HG02798 (cell line): Measurements from ENCODE around the gene NLGN3.

ENCODE experiments used
- ATAC-seq: cut with Tn5 transposase; IDR thresholded peaks from one replicate; pipeline ENCODE4 v1.9.1; 2021; ENCODE audit warnings: mild to moderate bottlenecking; ENCODE audit not compliant: unreplicated experiment, poor library complexity

NLGN3 gene

DNA sequence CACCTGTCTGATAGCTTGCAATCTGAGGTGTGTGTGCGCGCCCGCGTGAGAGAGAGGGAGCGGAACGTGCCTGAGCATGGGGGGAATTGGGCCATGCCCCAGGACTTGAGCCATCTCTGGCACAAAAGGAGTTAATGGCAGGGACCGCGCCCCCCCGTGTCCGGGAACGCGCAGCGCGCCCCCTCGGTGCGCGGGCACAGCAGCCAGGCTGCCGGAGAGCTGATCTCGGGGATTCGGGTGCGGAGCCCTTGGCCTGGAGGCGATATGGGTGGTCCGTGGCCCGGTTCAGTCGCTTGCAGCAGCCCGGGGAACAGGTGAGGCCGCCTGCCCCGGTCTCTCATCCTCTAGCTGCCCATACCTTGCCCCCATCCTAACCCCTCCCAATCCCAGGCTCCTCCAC, at the start of gene NLGN3:
TSS of gene NLGN3 (plus strand) at position 191 of the 400 bp plus-strand sequence. CDS start 2,909 bp downstream, outside the sequence.
- ATAC-seq: no peak

DNA sequence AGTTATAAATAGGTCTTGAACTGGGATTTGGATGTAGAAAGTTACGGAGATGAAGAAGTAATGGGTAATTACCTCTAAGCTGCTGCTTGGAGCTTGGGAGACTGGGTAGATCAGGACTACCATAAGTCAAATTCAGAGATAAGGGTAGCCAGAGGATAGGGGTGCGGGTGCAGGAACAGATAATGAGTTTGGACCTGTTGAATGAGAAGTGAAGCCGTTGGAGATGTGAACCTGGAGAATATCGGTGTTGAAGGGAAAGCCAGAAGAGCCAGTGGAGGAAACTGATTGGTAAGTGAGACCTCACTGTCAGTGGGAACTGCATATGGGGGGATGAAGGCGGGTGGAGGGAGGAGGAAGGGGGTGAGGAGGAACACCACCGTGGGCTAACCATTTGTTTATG, 49.6 kb upstream of the NLGN3 start:
- no peak for ATAC-seq

DNA sequence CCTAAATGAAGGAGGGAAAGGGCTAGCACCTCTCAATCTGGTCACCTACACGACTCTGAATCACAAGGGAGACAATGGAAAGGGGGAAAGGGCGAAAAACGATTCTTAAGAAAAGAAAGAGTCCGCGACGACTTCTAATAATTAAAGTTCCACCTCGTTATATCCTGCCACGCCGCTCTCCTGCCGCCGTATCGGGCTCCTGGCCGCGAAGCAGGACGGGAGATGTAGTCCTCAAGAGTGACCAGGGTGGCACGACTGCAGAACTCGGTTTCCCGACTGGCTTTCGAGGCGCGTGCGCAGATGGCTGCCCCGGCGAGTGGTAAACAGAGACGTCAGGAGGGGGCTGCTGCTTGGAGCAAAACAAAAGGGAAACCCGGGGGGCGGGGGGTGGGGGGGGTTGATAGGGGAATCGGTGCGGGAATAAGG, 49.1 kb upstream of the NLGN3 start, which contains the start of gene FOXO4:
TSS of gene FOXO4 (plus strand) at position 297 of the 426 bp plus-strand sequence. CDS start 678 bp downstream, outside the sequence.
- peak; percentile 94 for ATAC-seq

DNA sequence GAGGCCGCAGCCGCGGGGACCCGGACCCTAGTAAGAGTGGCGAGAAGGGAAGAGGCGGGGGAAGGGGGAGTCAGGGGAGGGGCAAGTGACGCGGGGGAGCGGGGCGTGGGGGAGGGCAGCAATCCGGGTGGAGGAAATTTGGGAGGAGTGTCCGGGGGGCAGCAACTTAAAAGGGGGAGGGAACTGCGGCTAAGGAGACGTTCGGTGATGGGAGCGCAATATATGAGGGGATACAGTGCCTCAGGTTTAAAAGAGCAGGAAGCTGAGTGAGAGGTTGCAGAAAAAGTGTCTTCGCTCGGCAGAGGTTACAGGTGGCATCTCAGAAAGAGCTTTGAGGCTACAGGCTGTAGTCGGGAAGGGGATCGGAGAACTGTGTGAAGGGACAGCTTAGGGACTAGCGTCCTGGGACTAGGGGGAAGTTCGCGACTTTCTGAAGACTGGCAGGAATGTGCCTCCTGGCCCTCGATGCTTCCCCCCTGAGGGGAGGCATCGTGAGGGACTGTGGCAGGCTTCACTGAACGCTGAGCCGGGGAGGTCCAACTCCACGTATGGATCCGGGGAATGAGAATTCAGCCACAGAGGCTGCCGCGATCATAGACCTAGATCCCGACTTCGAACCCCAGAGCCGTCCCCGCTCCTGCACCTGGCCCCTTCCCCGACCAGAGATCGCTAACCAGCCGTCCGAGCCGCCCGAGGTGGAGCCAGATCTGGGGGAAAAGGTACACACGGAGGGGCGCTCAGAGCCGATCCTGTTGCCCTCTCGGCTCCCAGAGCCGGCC, 48.5 kb upstream of the NLGN3 start:
- peak; percentile 22 for ATAC-seq

DNA sequence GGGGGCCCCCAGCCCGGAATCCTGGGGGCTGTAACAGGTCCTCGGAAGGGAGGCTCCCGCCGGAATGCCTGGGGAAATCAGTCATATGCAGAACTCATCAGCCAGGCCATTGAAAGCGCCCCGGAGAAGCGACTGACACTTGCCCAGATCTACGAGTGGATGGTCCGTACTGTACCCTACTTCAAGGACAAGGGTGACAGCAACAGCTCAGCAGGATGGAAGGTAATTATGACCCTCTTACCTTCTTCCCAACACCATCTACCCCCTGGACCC, 47.9 kb upstream of the NLGN3 start:
- ATAC-seq: no peak

DNA sequence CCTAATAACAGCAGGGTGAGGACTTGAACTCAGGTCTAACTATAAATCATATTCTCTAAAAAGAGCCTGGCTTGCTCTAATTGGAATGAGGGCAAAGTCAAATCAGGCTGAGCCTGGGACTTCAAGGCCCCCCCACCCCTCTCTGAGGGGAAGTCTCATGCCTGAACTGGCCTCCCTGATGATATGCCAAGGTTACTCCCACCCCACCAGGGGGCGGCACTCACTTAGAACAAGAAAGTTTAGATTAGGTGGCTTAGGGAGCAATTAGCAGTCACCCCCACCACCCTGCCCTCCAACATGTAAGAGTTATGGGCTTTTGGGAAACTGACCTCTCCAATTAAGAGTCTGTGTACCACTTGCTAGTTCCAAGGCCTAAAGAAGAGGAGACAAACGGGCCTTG, 46.3 kb upstream of the NLGN3 start:
- no peak for ATAC-seq

DNA sequence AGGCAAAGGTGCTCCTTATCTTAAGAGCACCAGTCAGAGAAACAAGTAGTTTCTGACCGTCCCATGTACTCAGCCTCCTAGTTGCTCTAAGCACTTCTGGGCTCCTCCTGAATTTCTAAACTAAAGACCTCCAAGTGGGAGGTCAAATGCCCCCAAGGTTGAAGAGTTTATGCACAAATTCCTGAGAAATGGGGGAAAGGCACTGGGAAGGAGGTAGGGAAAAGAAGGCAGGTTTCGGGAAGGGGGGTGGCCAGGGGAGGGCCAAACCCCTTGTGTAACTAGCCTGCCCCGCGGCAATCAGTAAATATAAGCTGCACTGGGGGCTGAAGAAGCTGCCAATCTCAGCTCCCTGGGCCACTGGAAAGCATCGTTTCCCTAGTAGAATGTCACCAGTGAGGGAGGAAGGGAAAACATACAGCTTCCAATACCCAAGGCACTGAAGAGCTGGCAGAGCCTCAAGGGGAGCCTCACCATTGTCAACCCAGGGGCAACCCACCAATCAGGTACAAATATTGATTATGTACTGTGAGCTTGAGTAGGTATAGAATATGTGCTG, 45.6 kb upstream of the NLGN3 start:
- ATAC-seq: no peak

DNA sequence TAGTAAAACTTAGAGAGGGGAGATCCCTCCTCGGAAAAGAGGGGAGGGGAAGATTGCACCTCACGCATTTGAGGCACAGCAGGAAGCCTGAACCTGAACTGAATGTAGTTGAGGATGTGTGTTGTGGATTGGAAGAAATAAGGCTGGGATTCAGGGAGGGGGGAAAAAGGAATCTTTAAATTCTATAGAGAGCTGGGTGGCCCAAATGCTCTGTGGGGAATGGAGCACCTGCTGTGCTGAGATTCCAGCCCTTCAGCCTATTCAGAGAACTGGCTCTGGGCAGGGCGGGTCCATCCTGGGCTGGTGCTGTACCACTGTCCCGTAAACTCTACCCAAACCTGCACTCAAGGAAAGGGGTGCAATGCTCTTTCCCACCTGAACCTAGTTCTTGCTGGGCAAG, 44.9 kb upstream of the NLGN3 start:
- ATAC-seq: no peak

DNA sequence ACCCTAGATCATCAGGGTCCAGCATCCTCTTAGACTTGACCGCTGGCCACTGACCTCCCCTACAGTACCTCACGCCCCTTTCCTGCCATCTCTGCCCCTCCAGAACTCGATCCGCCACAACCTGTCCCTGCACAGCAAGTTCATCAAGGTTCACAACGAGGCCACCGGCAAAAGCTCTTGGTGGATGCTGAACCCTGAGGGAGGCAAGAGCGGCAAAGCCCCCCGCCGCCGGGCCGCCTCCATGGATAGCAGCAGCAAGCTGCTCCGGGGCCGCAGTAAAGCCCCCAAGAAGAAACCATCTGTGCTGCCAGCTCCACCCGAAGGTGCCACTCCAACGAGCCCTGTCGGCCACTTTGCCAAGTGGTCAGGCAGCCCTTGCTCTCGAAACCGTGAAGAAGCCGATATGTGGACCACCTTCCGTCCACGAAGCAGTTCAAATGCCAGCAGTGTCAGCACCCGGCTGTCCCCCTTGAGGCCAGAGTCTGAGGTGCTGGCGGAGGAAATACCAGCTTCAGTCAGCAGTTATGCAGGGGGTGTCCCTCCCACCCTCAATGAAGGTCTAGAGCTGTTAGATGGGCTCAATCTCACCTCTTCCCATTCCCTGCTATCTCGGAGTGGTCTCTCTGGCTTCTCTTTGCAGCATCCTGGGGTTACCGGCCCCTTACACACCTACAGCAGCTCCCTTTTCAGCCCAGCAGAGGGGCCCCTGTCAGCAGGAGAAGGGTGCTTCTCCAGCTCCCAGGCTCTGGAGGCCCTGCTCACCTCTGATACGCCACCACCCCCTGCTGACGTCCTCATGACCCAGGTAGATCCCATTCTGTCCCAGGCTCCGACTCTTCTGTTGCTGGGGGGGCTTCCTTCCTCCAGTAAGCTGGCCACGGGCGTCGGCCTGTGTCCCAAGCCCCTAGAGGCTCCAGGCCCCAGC, 43.8 kb upstream of the NLGN3 start:
- ATAC-seq: no peak

DNA sequence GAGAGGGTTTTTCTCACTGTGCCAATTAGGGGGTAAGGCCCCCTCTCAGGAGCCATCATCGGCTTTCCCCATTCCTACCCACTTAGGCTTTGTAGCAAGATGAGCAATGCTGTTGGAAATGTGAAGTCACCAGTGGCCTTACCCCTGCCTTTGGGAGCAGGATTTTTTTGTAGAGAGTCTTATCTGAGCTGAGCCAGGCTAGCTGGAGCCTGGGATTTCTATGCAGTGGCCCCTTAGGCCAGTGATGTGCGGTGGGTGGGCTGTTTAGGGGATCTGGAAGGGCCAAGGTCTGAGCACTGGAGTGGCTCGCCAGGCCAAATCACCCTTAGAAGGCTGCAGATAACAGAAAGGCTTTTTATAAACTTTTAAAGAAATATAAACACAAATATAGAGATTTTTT, 42.3 kb upstream of the NLGN3 start:
- ATAC-seq: no peak

DNA sequence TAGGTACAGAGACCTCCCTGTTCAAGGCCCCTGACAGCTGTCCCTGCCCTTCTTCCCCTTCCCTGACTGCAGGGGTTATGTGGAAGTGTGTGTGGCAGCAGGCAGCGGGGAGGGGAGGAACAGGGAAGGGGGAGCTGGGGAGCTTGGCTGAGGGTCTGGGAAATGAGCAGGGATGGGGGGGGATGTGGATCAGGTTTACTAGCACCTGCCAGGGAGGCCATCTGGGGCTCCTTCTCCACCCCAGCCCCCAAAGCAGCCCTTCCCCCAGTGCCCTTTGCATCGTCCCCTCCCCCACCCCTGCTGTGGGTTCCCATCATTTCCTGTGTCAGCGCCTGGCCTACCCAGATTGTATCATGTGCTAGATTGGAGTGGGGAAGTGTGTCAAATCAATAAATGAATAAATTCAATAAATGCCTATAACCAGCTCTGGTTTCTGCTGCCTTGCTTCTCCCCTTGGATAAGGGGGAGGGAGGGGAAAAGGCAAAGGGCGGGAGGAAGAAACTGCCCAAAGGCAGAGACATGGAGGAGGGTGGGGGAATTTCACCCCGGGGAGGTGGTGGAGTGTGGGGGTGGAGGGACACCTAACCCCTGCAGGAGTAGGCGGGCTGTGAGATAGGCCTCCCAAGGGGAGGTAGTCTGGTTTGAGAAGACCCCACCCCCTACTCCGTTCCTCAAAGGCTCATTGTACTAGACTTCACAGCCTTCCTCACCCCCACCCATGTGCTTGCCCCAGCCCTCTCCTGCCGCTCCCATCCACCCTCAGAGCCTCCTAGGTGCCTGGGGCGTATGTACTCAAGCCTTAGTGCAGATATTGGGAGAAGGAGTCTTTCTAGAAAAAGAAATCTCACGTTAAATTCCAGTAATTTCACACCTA, 41.3 kb upstream of the NLGN3 start:
- no peak for ATAC-seq

DNA sequence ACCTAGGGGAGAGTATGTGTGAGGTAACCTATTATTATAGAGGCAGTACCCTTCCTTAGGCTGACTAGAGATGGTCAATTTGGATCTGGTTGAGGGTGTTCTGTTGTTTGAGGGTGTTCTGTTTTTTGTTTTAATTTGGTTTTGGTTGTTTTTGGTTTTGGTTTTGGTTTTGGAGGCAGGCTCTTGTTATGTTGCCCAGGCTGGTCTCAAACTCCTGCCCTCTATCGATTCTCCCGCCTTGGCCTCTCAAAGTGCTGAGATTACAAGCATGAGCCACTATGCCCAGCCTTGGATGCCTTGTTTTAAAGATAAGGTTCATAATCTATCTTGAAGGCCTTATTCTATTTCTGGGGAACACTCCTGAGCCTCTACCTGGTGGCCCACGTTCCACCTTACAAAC, 39.0 kb upstream of the NLGN3 start:
- no peak for ATAC-seq

DNA sequence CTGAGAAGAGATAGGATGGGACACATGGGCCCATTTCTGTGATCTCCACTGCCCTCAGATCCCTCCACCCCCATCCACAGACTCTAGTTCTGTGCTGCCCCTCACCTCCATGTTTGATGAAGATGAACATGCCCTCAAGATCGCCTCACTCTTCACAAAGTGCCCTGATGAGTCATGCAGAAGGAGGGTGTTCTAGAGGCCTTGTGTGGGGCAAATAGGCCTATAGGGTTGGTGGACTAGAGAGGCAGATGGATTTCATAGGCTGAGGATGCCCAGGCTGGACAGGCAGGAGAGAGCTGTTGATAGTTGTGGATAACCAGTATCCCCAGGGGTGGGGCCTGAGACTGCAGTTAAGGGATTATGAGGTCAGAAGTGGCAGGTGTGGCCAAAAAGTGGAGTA, 38.2 kb upstream of the NLGN3 start, which contains the start of gene CXorf65:
TSS of gene CXorf65 (minus strand) at position 314 of the 400 bp plus-strand sequence. CDS start at position 130, 184 bp downstream.
- no peak for ATAC-seq

DNA sequence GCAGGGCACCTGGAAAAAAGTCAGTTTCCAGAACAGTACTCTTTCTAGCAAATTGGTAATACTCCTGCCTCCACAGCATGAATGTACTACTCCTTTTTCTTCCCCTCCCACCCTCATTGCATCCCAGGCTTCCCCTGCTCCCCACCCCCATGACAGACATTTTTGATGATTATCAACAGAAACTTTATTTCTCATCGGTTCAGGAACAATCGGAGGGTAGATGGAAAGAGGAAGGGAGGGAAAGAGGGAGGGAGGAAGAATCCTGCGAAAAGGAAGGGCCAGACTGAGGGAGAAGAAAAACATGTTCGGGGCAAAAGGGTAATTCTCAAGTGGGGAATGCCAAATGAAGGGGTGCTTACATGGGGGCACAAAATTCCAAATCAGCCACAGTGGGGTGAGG, 37.4 kb upstream of the NLGN3 start:
- no peak for ATAC-seq

DNA sequence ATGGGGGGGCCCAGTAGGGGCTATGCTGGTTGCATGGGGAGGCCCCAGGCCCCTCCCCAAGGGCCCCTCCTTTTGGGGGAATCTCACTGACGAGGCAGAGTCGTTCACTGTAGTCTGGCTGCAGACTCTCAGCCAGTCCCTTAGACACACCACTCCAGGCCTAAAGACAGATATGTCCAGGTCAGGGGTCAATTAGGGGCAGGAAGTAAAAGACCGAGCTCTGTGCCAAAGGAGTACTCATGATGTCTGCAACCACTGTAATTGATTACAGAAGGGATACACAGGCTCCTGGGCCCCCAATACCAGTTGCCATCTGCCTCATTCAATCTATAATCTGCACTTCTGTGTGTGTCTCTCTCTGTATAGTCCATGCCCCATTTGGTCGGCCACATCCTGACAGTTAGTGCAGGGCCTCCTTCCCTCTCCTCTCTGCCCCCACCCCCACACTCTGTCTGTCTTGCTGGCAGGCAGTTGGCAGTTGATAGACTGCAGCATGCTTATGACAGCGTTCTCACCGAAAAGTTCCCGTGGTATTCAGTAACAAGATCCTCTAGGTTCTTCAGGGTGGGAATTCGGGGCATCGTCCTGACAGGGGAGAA, 36.8 kb upstream of the NLGN3 start:
- ATAC-seq: no peak

DNA sequence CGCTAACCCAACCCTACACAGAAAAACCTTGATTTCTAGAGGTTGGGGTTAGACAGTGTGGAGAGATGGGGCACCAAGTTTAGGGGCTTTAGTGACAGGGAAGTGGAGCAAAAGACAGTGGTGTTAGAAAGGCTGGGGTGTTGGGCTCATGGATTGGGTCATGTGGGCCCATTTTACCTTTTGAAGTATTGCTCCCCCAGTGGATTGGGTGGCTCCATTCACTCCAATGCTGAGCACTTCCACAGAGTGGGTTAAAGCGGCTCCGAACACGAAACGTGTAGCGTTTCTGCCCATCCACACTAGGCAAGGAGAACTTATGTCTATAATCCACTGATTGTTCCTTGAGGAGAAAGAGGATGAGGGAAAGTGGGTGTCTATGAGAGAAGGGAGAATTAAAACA, 35.6 kb upstream of the NLGN3 start:
- ATAC-seq: no peak

DNA sequence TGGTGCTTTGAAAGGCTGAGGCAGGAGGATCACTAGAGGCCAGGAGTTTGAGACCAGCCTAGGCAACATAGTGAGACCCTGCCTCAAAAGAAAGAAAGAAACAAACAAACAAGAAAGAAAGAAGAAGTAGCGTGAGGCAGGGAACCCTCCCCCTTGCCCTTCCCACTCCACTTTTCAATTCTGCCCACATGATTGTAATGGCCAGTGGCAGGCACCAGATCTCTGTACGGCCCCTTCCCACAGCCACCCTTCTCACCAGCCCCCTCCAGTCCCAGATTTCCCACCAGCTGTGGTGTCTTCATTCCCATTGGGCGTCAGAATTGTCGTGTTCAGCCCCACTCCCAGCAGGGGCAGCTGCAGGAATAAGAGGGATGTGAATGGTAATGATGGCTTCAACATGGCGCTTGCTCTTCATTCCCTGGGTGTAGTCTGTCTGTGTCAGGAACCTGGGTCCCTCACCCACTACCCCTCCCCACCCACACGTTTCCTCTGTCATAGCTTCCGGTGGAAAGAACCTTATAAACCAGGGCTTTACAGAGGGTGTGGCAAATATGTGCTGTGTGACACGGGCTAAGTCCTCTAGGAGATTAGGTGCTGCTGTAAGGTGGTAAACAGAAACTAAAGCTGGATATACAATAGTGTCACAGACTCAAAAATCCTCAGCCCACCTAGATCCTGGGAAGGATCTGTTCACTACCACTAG, 33.3 kb upstream of the NLGN3 start, which contains the start of gene IL2RG:
TSS of gene IL2RG (minus strand) at position 437 of the 703 bp plus-strand sequence. CDS start at position 399, 38 bp downstream.
- peak; percentile 95 for ATAC-seq

DNA sequence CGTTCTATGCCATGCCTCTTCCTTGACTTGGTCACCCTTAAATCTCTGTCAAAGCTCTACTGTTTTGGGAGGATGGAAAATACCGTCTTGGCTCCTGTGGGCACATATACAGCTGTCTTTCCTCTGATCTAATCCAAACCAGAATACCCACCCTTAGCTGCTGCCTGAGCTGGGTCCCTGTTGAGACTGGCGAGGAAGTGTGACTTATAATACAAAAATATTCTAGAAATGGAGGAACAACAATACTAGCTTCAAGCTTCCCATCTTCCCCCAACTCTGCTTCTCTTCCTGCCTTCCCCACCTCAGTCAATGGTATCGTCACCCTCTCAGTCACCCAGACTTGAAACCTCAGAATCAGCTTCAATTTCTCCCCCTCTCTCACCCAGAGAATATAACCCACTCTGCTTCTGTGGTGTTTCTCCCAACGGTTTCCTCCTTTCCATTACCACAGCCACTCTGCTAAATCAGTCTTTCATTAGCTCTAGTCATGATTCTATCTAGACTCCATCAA, 32.7 kb upstream of the NLGN3 start:
- peak; percentile 13 for ATAC-seq

DNA sequence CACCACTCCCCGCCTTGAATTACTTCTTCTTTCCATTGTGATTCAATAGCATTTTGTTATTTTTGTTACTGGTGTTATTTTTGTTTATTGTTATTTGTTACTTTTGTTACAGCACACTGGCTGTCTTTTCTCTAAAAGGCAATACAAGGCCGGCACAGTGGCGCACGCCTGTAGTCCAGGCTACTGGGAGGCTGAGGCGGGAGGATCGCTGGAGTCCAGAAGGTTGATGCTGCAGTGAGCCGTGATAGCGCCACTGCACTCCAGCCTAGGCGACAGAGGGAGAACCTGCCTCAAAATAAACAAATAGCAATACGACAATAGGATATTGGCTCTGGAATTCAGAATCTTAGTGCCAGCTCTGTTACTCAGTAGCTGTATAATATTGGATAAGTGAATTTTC, 27.3 kb upstream of the NLGN3 start:
- ATAC-seq: no peak
